Ishikawa (cell line): Measurements from ENCODE around the gene OR14C36.

ENCODE experiments used
- CEBPB ChIP-seq: IDR thresholded peaks from 2 replicates; pipeline ENCODE4 v1.6.1; 2012
- CREB1 ChIP-seq: IDR thresholded peaks from 2 replicates; pipeline ENCODE4 v1.6.1; 2012; ENCODE audit warnings: low read depth
- EGR1 ChIP-seq: IDR thresholded peaks from 2 replicates; pipeline ENCODE4 v1.6.1; 2012
- EP300 ChIP-seq: IDR thresholded peaks from 2 replicates; pipeline ENCODE4 v1.6.1; 2012; ENCODE audit warnings: borderline replicate concordance
- FOXM1 ChIP-seq: IDR thresholded peaks from 2 replicates; pipeline ENCODE4 v1.6.1; 2012; ENCODE audit warnings: low read depth, borderline replicate concordance
- NFIC ChIP-seq: IDR thresholded peaks from 2 replicates; pipeline ENCODE4 v1.6.1; 2012
- RAD21 ChIP-seq: IDR thresholded peaks from 2 replicates; pipeline ENCODE4 v1.6.1; 2012; ENCODE audit warnings: low read depth
- TAF1 ChIP-seq: IDR thresholded peaks from 2 replicates; pipeline ENCODE4 v1.6.1; 2012; ENCODE audit warnings: low read depth, mild to moderate bottlenecking
- TCF12 ChIP-seq: IDR thresholded peaks from 2 replicates; pipeline ENCODE4 v1.6.1; 2012; ENCODE audit warnings: low read depth
- TEAD4 ChIP-seq: IDR thresholded peaks from 2 replicates; pipeline ENCODE4 v1.6.1; 2012
- YY1 ChIP-seq: IDR thresholded peaks from 2 replicates; pipeline ENCODE4 v1.6.1; 2012; ENCODE audit warnings: low read depth
- ZBTB7A ChIP-seq: IDR thresholded peaks from 2 replicates; pipeline ENCODE4 v1.6.1; 2012; ENCODE audit warnings: low read depth
- TF ChIP-seq, protein P1 (sequence below): IDR thresholded peaks from 2 replicates; pipeline ENCODE4 v1.6.1; 2012
- TF ChIP-seq, protein P2 (sequence below): IDR thresholded peaks from 2 replicates; pipeline ENCODE4 v1.6.1; 2012; ENCODE audit warnings: low read depth, mild to moderate bottlenecking
- TF ChIP-seq, protein P3 (sequence below): IDR thresholded peaks from 2 replicates; pipeline ENCODE4 v1.6.1; 2012

Gene OR14C36

DNA sequence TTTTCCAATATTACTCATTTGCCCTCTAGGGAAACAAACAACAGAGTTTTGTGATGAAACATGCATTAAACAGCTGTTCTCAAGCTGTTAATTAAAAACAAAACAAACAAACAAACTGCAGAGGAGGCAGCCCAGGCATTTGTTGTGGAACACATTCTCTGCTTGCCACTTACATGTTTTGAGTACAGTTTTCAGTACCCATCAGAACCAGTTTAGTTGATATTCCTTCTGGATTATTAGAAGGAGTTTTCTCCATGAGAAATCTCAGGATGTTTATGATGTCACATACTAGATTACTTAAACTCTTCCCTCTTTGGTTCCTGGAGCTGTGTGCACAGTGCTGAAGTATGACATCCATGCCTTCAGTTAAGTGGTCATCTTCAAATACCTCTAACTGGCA, 26.9 kb downstream of the OR14C36 start, which contains the start of gene OR2T6:
TSS of gene OR2T6 (plus strand) at position 301 of the 400 bp plus-strand sequence. CDS start 11,863 bp downstream, outside the sequence.
- no peak for TF ChIP-seq FOXM1
- no peak for TF ChIP-seq NFIC

DNA sequence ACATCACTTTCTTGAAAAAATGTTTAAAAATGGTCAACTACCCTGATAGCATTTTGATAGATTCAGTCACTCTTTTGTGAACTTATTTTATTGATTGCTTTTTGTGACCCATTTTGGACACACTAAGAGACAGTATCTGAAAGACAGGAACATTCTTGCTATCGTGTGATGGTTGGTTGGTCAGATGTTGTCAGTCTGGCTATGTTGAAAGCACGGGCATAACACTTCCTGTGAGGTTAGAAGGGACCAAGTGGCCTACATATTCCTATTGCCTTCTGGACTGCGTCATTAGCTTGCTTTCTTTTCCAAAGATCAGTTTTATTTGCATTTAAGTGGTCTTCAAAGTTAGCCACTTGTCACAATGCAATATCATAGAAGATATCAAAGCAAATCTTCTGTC, 28.3 kb downstream of the OR14C36 start:
- TF ChIP-seq, protein P1, sequence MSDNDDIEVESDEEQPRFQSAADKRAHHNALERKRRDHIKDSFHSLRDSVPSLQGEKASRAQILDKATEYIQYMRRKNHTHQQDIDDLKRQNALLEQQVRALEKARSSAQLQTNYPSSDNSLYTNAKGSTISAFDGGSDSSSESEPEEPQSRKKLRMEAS = no peak

DNA sequence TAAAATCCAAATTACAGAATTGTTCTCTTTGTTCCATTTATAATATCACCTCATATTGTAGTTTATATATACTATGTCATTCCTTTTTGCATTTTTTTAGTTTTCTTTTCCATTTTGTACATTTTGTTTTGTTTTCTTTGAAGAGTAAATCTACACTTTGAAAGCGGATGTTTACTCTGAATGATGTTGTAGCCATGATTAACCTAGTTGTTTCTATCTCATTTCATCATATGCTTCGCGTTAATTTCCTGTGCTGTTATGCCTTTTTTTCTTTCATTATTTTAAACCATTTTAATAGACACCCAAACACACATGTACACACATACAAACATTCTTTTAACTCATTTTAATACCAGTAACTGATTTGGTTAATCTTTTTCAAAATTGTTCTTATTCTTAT, 32.3 kb downstream of the OR14C36 start:
- TF ChIP-seq, protein P2, sequence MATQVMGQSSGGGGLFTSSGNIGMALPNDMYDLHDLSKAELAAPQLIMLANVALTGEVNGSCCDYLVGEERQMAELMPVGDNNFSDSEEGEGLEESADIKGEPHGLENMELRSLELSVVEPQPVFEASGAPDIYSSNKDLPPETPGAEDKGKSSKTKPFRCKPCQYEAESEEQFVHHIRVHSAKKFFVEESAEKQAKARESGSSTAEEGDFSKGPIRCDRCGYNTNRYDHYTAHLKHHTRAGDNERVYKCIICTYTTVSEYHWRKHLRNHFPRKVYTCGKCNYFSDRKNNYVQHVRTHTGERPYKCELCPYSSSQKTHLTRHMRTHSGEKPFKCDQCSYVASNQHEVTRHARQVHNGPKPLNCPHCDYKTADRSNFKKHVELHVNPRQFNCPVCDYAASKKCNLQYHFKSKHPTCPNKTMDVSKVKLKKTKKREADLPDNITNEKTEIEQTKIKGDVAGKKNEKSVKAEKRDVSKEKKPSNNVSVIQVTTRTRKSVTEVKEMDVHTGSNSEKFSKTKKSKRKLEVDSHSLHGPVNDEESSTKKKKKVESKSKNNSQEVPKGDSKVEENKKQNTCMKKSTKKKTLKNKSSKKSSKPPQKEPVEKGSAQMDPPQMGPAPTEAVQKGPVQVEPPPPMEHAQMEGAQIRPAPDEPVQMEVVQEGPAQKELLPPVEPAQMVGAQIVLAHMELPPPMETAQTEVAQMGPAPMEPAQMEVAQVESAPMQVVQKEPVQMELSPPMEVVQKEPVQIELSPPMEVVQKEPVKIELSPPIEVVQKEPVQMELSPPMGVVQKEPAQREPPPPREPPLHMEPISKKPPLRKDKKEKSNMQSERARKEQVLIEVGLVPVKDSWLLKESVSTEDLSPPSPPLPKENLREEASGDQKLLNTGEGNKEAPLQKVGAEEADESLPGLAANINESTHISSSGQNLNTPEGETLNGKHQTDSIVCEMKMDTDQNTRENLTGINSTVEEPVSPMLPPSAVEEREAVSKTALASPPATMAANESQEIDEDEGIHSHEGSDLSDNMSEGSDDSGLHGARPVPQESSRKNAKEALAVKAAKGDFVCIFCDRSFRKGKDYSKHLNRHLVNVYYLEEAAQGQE = no peak
- TF ChIP-seq FOXM1 = no peak
- TF ChIP-seq TEAD4 = no peak
- no peak for TF ChIP-seq YY1
- TF ChIP-seq CREB1 = no peak
- TF ChIP-seq EGR1 = no peak
- TF ChIP-seq, protein P1 = no peak
- TF ChIP-seq, protein P3, sequence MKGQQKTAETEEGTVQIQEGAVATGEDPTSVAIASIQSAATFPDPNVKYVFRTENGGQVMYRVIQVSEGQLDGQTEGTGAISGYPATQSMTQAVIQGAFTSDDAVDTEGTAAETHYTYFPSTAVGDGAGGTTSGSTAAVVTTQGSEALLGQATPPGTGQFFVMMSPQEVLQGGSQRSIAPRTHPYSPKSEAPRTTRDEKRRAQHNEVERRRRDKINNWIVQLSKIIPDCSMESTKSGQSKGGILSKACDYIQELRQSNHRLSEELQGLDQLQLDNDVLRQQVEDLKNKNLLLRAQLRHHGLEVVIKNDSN = no peak
- TF ChIP-seq CEBPB = no peak
- TF ChIP-seq RAD21 = no peak
- no peak for TF ChIP-seq TCF12
- TF ChIP-seq NFIC = no peak
- no peak for TF ChIP-seq EP300
- no peak for TF ChIP-seq TAF1
- TF ChIP-seq ZBTB7A = no peak

DNA sequence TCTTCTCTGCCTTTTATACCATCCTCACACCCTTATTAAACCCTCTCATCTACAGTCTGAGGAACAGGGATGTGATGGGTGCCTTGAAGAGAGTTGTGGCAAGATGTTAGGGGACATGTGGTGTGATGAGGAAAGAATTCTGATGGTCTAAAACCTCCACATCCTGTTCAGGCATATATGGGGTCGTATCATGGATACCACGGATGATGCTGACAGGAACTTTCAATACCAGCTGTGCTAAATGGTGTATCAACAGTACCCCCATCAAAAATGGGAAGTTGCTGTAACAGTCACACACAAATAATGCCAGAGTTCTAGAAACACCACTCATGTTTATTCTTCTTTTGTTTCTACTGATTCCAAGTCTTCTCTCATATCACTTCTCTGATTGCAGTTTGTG, 39.9 kb downstream of the OR14C36 start:
- TF ChIP-seq RAD21 (no peak), TCF12 (no peak), CEBPB (no peak), EP300 (no peak), EGR1 (no peak), ZBTB7A (no peak), NFIC (no peak), YY1 (no peak), TEAD4 (no peak), TAF1 (no peak), FOXM1 (no peak)
- TF ChIP-seq, protein P2 = no peak
- TF ChIP-seq, protein P1 = no peak

DNA sequence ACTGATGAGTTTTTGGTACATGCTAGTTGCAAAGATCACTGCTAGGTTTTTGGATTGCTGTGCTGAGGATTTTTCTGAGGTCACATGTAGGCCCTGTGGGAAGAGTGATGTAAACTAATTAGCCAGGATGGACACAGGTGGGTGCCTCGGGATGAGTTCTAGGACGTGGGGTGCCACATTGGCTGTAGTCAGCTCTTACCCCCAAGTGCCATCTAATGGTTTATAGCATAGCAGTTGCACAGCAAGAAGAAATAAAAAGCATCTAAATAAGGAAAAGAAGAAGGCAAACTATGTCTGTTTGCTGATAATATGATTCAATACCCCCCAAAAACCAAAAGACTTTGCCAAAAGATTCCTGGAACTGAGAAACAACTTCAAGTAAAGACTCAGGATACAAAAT, 44.5 kb downstream of the OR14C36 start:
- TF ChIP-seq NFIC (no peak), ZBTB7A (no peak), TCF12 (no peak), RAD21 (no peak), TAF1 (no peak), CEBPB (no peak), FOXM1 (no peak)
- TF ChIP-seq, protein P2 = no peak
- TF ChIP-seq, protein P3 = no peak
